IPS-20b (cell line): ENCODE data around the gene BBX.
A peak's percentile ranks its signal among the peaks of the same experiment; 100 is the strongest.

Source experiments
- H3K27ac ChIP-seq: one replicate; pipeline ENCODE4 v1.5.1; 2013; ENCODE audit warnings: low read length
- H3K27me3 ChIP-seq: 2 replicates; pipeline ENCODE4 v1.6.1; 2013; ENCODE audit warnings: mild to moderate bottlenecking, low read length, inconsistent platforms; ENCODE audit not compliant: insufficient read depth
- H3K36me3 ChIP-seq: 2 replicates; pipeline ENCODE4 v1.6.1; 2013; ENCODE audit warnings: low read depth, mild to moderate bottlenecking, inconsistent platforms, low read length, moderate library complexity; ENCODE audit not compliant: insufficient read depth
- H3K4me1 ChIP-seq: 2 replicates; pipeline ENCODE4 v1.6.1; 2013; ENCODE audit warnings: mild to moderate bottlenecking, control low read depth, inconsistent platforms, low read length, moderate library complexity; ENCODE audit not compliant: insufficient read depth
- H3K4me3 ChIP-seq: 2 replicates; pipeline ENCODE4 v1.5.1; 2013; ENCODE audit warnings: mild to moderate bottlenecking, low read length, inconsistent platforms
- H3K9ac ChIP-seq: 2 replicates; pipeline ENCODE4 v1.6.1; 2013; ENCODE audit warnings: low read depth, mild to moderate bottlenecking, inconsistent platforms, low read length, moderate library complexity
- H3K9me3 ChIP-seq: 2 replicates; pipeline ENCODE4 v1.6.1; 2013; ENCODE audit warnings: mild to moderate bottlenecking, low read depth, low read length, inconsistent platforms; ENCODE audit not compliant: insufficient read depth

The BBX gene

DNA sequence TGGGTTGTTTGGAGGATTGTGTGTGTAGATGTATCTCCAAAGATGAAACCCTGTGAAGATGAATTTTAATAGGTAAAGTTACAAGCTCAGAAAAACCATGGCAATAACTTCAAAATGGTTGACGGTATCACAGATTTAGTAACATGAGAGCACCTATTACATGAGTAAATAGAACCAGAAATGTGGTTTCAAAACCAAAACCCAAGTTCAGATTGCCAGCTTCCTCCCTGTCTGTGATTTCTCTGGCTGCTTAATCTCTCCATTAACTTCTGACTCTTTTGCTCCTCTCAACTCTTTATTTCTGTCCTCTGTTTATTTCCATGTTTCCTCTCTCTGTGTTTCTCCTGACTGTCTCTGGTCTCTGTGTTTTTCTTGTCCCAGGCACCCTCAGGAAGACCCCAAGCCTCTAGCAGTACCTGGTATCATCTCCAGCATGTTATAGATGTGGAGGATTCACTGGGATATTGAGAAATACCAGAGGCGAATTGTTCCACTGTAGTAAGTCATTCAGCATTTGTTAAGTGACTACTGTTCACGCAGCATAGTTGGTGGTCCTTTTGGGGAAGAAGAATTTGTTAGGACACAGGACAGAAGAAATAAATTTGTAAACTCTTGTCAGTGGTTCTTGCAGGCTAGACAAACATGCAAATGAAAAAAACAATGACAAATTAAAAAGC, 138.8 kb downstream of the BBX start:
- H3K27ac ChIP-seq: no peak overlapping the region
- H3K9ac ChIP-seq: no peak overlapping the region; the same call in 1 of the 2 replicates
- no peak overlapping the region for H3K4me3 ChIP-seq
- no peaks in the 10 kb centered on the region for H3K27me3 ChIP-seq
- H3K36me3 ChIP-seq: no peaks in the 10 kb centered on the region
- H3K9me3 ChIP-seq: no peaks in the 10 kb centered on the region
- peaks cover 33% of the 10 kb centered on the region for H3K4me1 ChIP-seq

DNA sequence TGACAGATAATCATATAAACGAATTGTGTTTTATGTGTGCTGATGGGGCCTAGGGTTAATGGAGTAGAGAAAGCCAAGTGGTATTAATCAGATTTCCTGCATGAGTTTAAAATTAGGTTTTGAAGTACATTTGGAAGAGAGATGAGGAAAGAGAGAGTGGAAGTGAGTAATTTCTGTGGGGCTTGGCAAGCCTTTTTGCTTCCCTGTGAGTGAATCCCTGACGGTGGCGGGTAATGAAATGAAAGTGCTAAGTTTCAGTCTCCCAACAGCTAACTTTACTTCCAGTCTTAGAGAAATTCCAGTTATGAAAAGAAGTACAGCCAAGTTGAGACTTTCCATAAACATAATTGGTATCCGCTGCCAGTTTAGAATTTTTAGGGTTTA, 139.4 kb downstream of the BBX start:
- no peak overlapping the region; the same call in 1 of the 2 replicates for H3K9ac ChIP-seq
- H3K27ac ChIP-seq: no peak overlapping the region

DNA sequence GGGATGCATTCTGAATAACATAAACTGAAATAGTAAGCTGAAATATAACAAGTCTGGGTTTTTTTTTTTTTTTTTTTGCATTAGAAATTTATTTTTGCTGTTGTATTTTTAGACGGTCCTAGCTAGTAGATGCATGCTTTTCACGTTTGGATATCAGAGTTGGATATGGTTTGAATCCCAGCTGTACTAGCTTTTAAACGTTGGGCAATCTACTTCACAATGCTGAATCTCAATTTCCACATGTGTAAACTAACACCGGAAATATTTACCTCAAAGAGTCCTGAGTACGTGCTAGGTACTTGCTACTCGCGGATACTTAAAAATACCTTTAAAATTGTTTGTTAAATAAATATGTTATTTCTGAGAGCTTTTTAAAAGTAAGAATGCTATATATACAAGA, 139.8 kb downstream of the BBX start:
- peaks cover 33% of the 10 kb centered on the region for H3K4me1 ChIP-seq
- H3K4me3 ChIP-seq: no peak overlapping the region
- no peaks in the 10 kb centered on the region for H3K36me3 ChIP-seq
- H3K9ac ChIP-seq: no peak overlapping the region
- no peaks in the 10 kb centered on the region for H3K27me3 ChIP-seq
- no peak overlapping the region for H3K27ac ChIP-seq
- no peaks in the 10 kb centered on the region for H3K9me3 ChIP-seq

More for the DNA sequence above, 139.4 kb downstream of the BBX start:
- peaks cover 33% of the 10 kb centered on the region for H3K4me1 ChIP-seq
- no peaks in the 10 kb centered on the region for H3K9me3 ChIP-seq
- no peak overlapping the region for H3K4me3 ChIP-seq
- no peaks in the 10 kb centered on the region for H3K36me3 ChIP-seq
- H3K27me3 ChIP-seq: no peaks in the 10 kb centered on the region

DNA sequence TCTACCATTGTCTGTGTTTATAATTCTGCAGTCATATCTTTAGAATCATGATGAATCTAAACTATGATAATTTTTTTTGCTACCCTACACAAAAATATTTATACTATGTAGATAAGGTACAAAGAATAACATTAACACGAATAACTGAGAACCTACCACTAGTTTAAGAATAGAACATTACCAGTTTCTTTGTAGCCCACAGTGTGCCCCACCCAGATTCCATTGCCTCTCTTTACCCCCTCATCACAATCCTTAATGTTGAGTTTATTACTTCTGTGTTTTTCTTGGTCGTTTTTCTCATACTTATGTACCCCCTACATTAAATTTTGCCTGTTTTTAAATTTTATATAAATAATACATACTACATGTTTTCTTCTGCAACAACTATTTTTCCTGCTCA, 140.5 kb downstream of the BBX start:
- Histone ChIP-seq H3K4me3 (no peak overlapping the region), H3K27me3 (no peaks in the 10 kb centered on the region), H3K4me1 (peaks cover 34% of the 10 kb centered on the region), H3K9me3 (no peaks in the 10 kb centered on the region), H3K36me3 (no peaks in the 10 kb centered on the region), H3K9ac (no peak overlapping the region), H3K27ac (no peak overlapping the region)

GRCh38 chr3:107664614-107665013, 141.9 kb downstream of the BBX start:
- Histone ChIP-seq H3K4me3 (no peak overlapping the region), H3K27me3 (no peaks in the 10 kb centered on the region), H3K4me1 (peaks cover 42% of the 10 kb centered on the region), H3K9me3 (no peaks in the 10 kb centered on the region), H3K9ac (no peak overlapping the region), H3K36me3 (no peaks in the 10 kb centered on the region), H3K27ac (no peak overlapping the region)

GRCh38 chr3:107665351-107665750, 142.6 kb downstream of the BBX start:
- no peaks in the 10 kb centered on the region for H3K36me3 ChIP-seq
- H3K9me3 ChIP-seq: no peaks in the 10 kb centered on the region
- no peak overlapping the region for H3K4me3 ChIP-seq
- no peaks in the 10 kb centered on the region for H3K27me3 ChIP-seq
- peak overlapping the region; percentile 11 for H3K27ac ChIP-seq
- H3K9ac ChIP-seq: no peak overlapping the region
- peaks cover 42% of the 10 kb centered on the region for H3K4me1 ChIP-seq

DNA sequence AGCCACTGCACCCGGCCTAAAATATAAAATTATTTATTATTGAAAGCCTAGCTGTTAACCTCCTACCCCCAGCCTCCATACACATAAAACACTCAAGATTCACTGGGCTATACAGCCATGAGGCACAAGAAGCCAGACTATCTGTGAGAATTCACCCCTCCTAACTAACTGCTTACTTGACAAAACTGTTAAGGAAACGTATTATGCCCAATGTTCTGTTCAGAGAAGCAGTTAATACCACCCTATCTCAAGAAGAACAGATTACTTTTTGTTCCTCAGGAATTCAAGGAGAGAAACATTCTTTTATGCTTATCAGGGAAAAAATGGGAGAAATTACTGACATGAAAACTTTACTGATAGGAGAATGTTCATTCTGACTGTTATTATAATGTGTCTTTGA, 144.1 kb downstream of the BBX start:
- Histone ChIP-seq H3K27me3 (no peaks in the 10 kb centered on the region), H3K36me3 (no peaks in the 10 kb centered on the region), H3K4me3 (no peak overlapping the region), H3K27ac (no peak overlapping the region), H3K4me1 (peaks cover 32% of the 10 kb centered on the region), H3K9me3 (no peaks in the 10 kb centered on the region), H3K9ac (no peak overlapping the region)

DNA sequence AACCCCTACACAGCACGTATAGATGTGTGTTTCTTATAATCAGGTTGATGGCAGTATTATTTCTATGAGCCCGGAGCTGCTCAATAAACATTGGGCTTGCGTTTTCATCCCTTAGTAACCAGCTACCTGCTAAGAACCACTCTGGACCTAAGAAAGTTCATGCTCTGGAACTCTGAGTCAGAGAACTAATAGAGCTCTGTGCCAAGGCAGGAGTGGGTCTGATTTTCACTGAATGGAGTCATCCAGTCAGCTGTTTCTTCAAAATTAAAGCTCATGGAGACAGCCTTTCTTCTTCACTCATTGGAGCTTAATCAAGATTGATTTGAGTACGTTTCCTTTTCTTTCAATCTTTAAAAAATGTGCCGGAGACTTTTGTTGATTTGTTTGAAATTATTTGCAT, 145.7 kb downstream of the BBX start:
- Histone ChIP-seq H3K9ac (no peak overlapping the region), H3K4me3 (no peak overlapping the region), H3K4me1 (peaks cover 25% of the 10 kb centered on the region; the same call in 1 of the 2 replicates), H3K36me3 (no peaks in the 10 kb centered on the region), H3K27ac (no peak overlapping the region), H3K27me3 (no peaks in the 10 kb centered on the region), H3K9me3 (no peaks in the 10 kb centered on the region)

DNA sequence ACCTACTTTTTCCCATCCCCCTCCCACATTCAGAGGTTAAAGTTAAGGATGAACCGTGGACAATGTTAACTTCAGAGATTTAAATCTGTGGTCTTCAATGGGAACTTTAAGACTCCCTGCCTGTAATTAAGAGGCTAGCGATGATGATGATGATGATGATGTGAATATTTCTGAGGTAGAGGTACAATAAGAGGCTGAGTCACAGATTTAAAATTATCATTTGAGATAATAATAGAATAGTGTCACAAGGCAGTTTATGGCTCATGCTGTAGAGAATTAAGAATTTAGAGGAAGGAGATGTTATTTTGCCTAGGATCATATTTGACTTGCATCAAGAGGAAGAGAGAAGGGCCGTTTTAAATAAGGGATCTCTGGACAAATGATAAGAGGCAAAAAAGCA, 146.2 kb downstream of the BBX start:
- no peak overlapping the region for H3K4me3 ChIP-seq
- peaks cover 25% of the 10 kb centered on the region; the same call in 1 of the 2 replicates for H3K4me1 ChIP-seq
- H3K27me3 ChIP-seq: no peaks in the 10 kb centered on the region
- H3K36me3 ChIP-seq: no peaks in the 10 kb centered on the region
- no peak overlapping the region for H3K27ac ChIP-seq
- H3K9ac ChIP-seq: no peak overlapping the region
- H3K9me3 ChIP-seq: no peaks in the 10 kb centered on the region

GRCh38 chr3:107669669-107670068, 146.9 kb downstream of the BBX start:
- H3K36me3 ChIP-seq: no peaks in the 10 kb centered on the region
- H3K27me3 ChIP-seq: no peaks in the 10 kb centered on the region
- H3K9ac ChIP-seq: no peak overlapping the region
- H3K4me3 ChIP-seq: no peak overlapping the region
- peaks cover 20% of the 10 kb centered on the region; the same call in 1 of the 2 replicates for H3K4me1 ChIP-seq
- no peak overlapping the region for H3K27ac ChIP-seq
- H3K9me3 ChIP-seq: no peaks in the 10 kb centered on the region

GRCh38 chr3:107670986-107671385, 148.2 kb downstream of the BBX start:
- no peak overlapping the region for H3K4me3 ChIP-seq
- H3K4me1 ChIP-seq: peaks cover 10% of the 10 kb centered on the region; the same call in 1 of the 2 replicates
- no peak overlapping the region for H3K27ac ChIP-seq
- no peak overlapping the region for H3K9ac ChIP-seq
- H3K36me3 ChIP-seq: no peaks in the 10 kb centered on the region
- H3K9me3 ChIP-seq: no peaks in the 10 kb centered on the region
- no peaks in the 10 kb centered on the region for H3K27me3 ChIP-seq

- no peaks in the 10 kb centered on the region for H3K9me3 ChIP-seq
- H3K4me3 ChIP-seq: no peak overlapping the region
- no peak overlapping the region for H3K9ac ChIP-seq
- no peak overlapping the region for H3K27ac ChIP-seq
- H3K4me1 ChIP-seq: no peaks in the 10 kb centered on the region
- no peaks in the 10 kb centered on the region for H3K27me3 ChIP-seq
- H3K36me3 ChIP-seq: no peaks in the 10 kb centered on the region
Observed at GRCh38 chr3:107674371-107674770, 151.6 kb downstream of the BBX start.
